ENCODE results near the gene DUSP2.

- TF ChIP-seq POLR2AphosphoS5 (IDR thresholded peaks at IDR 0.05; ENCODE audit: low read depth, low read length) = no peak
- TF ChIP-seq TAF1 (IDR thresholded peaks at IDR 0.05; ENCODE audit: borderline replicate concordance, insufficient read depth, low read length) = no peak
- TF ChIP-seq FOXP2 (optimal IDR thresholded peaks at IDR 0.05; ENCODE audit: borderline replicate concordance, extremely low read depth, extremely low read length, insufficient read depth) = no peak
Measured at GRCh38 chr2:96121414-96121813, 23.8 kb downstream of the DUSP2 start.
